NCI-H128 (cell line): ENCODE data around the gene TAC3.
"Not testable (repeated sequence)": the region's sequence is repeated elsewhere in the genome, so short reads cannot be mapped to it uniquely, and the experiment has no call there.

Source experiments
- DNase-seq: peaks from one replicate; lab custom pipeline; 2025; ENCODE audit not compliant: unreplicated experiment; lab: John Stamatoyannopoulos, UW

Gene TAC3

GRCh38 chr12:56987551-56988053 is 28.7 kb downstream of the TAC3 start:
- DNase-seq, result peak; percentile 21

GRCh38 chr12:56987011-56987410 is 29.3 kb downstream of the TAC3 start:
- no peak for DNase-seq

GRCh38 chr12:56985714-56986113 is 30.6 kb downstream of the TAC3 start:
- not testable (repeated sequence) for DNase-seq

- DNase-seq, result no peak
Measured at GRCh38 chr12:56983386-56983785, 32.9 kb downstream of the TAC3 start.

GRCh38 chr12:56982578-56983236 is 33.6 kb downstream of the TAC3 start:
- DNase-seq, result not testable (repeated sequence)

GRCh38 chr12:56980941-56981530 is 35.3 kb downstream of the TAC3 start:
- DNase-seq, result no peak

- DNase-seq, result no peak
Measured at GRCh38 chr12:56980268-56980667, 36.1 kb downstream of the TAC3 start.

- DNase-seq, result no peak
Measured at GRCh38 chr12:56979628-56980027, 36.7 kb downstream of the TAC3 start.

- no peak for DNase-seq
Measured at GRCh38 chr12:56978397-56979138, 37.8 kb downstream of the TAC3 start.

- not testable (repeated sequence) for DNase-seq
Measured at GRCh38 chr12:56977361-56977760, 39.0 kb downstream of the TAC3 start.

- DNase-seq, result not testable (repeated sequence)
Measured at GRCh38 chr12:56974224-56974623, 42.1 kb downstream of the TAC3 start.

- DNase-seq, result not testable (repeated sequence)
Measured at GRCh38 chr12:56968910-56969309, 47.4 kb downstream of the TAC3 start.

- not testable (repeated sequence) for DNase-seq
Measured at GRCh38 chr12:56965997-56966642, 50.2 kb downstream of the TAC3 start.

- DNase-seq, result not testable (repeated sequence)
Measured at GRCh38 chr12:56965124-56965523, 51.2 kb downstream of the TAC3 start.

- DNase-seq, result not testable (repeated sequence)
Measured at GRCh38 chr12:56963557-56963956, 52.8 kb downstream of the TAC3 start.

GRCh38 chr12:56962247-56962646 is 54.1 kb downstream of the TAC3 start:
- DNase-seq, result not testable (repeated sequence)
